SK-N-SH (cell line): Measurements from ENCODE around the gene ATL2. TPM values are rescaled to one million over a fixed set of nuclear protein-coding genes. Genes with fewer than 3 reads are reported as not detected.

ENCODE experiments used
- CTCF ChIA-PET: fragments of 300-600, 350-600 bp; formaldehyde crosslinking; extraction: SDS; loops from one replicate; lab custom pipeline; 2021; lab: Yijun Ruan, JAX
- POLR2A ChIA-PET: fragments of 350-600 bp; sonication (Branson Sonifier 250); formaldehyde crosslinking; extraction: SDS; loops from one replicate; lab custom pipeline; 2020; ENCODE audit warnings: antibody characterized with exemption, inconsistent platforms; lab: Yijun Ruan, JAX
- DNase-seq: peaks from one replicate; pipeline ENCODE4 v3.0.0; 2012
- H2AFZ ChIP-seq: fragments of 200-600 bp; sonication (generic); 2 replicates; pipeline ENCODE4 v1.8.1; 2016; ENCODE audit warnings: antibody characterized with exemption, mild to moderate bottlenecking, low read depth
- H3F3A ChIP-seq: fragments of 200-600 bp; sonication (generic); replicated peaks from 2 replicates; pipeline ENCODE3; 2016; ENCODE audit warnings: antibody characterized with exemption, mild to moderate bottlenecking; ENCODE audit not compliant: insufficient read depth
- H3K27ac ChIP-seq, 2 experiments: fragments of 200-500 bp in 1 of 2; fragments of 200-600 bp in 1 of 2; sonication (Bioruptor generic) in 1 of 2; sonication (generic), shearing (Covaris generic) in 1 of 2; 2 replicates each; pipeline versions ENCODE4 v1.5.1 to v1.6.1; 2014 to 2016; ENCODE audit warnings: low read depth in 2 of 2, inconsistent platforms in 1 of 2, low read length in 1 of 2, mild to moderate bottlenecking in 1 of 2, mixed read lengths in 1 of 2
- H3K27me3 ChIP-seq: fragments of 200-600 bp; sonication (generic), shearing (Covaris generic); 2 replicates; pipeline ENCODE4 v1.6.1; 2016; ENCODE audit warnings: mixed run types; ENCODE audit not compliant: insufficient read depth
- H3K36me3 ChIP-seq, 2 experiments: fragments of 200-500 bp in 1 of 2; fragments of 200-600 bp in 1 of 2; sonication (Bioruptor generic) in 1 of 2; sonication (generic) in 1 of 2; replicated peaks in 1 of 2; 2 replicates each; pipeline versions ENCODE3 to v1.5.1; 2014 to 2016; ENCODE audit warnings: low read length in 1 of 2, mild to moderate bottlenecking in 1 of 2; ENCODE audit not compliant: insufficient read depth in 2 of 2, control insufficient read depth in 1 of 2
- H3K4me1 ChIP-seq, 2 experiments: fragments of 200-500 bp in 1 of 2; fragments of 200-600 bp in 1 of 2; sonication (Bioruptor generic) in 1 of 2; sonication (generic), shearing (Covaris generic) in 1 of 2; 2 replicates each; pipeline versions ENCODE4 v1.5.1 to v1.6.1; 2014 to 2016; ENCODE audit warnings: low read depth in 1 of 2, low read length in 1 of 2, mixed run types in 1 of 2; ENCODE audit not compliant: insufficient read depth in 2 of 2, control insufficient read depth in 1 of 2
- H3K4me2 ChIP-seq: fragments of 200-600 bp; sonication (generic), shearing (Covaris generic); 2 replicates; pipeline ENCODE4 v1.6.1; 2017; ENCODE audit warnings: mixed run types
- H3K4me3 ChIP-seq, 2 experiments: fragments of 200-500 bp in 1 of 2; fragments of 200-600 bp in 1 of 2; sonication (Bioruptor generic) in 1 of 2; sonication (generic), shearing (Covaris generic) in 1 of 2; 2 replicates each; pipeline versions ENCODE4 v1.5.1 to v1.8.1; 2014 to 2016; ENCODE audit warnings: low read depth in 2 of 2, inconsistent platforms in 1 of 2, low read length in 1 of 2, mild to moderate bottlenecking in 1 of 2, mixed read lengths in 1 of 2, moderate library complexity in 1 of 2
- H3K79me2 ChIP-seq: fragments of 200-600 bp; sonication (generic); 2 replicates; pipeline ENCODE4 v1.8.1; 2017; ENCODE audit warnings: mild to moderate bottlenecking; ENCODE audit not compliant: insufficient read depth
- H3K9ac ChIP-seq: fragments of 200-600 bp; sonication (generic); 2 replicates; pipeline ENCODE4 v1.6.1; 2017; ENCODE audit warnings: mixed run types
- H3K9me2 ChIP-seq: fragments of 200-600 bp; sonication (generic); 2 replicates; pipeline ENCODE4 v1.6.1; 2017; ENCODE audit warnings: mixed run types
- H3K9me3 ChIP-seq: fragments of 200-600 bp; sonication (generic); 2 replicates; pipeline ENCODE4 v1.6.1; 2017; ENCODE audit warnings: mixed run types, mild to moderate bottlenecking, moderate library complexity
- H4K20me1 ChIP-seq: fragments of 200-600 bp; sonication (generic); 2 replicates; pipeline ENCODE4 v1.6.1; 2017; ENCODE audit warnings: mild to moderate bottlenecking, mixed run types; ENCODE audit not compliant: insufficient read depth
- CHD2 ChIP-seq: fragments of 150-350 bp; IDR thresholded peaks from 2 replicates; pipeline ENCODE4 v1.6.1; 2018; ENCODE audit warnings: low read length; ENCODE audit not compliant: partially characterized antibody
- ELF1 ChIP-seq: IDR thresholded peaks from 2 replicates; pipeline ENCODE4 v1.4.0; 2012
- EZH2phosphoT487 ChIP-seq: fragments of 200-600 bp; sonication (generic); IDR thresholded peaks from 2 replicates; pipeline ENCODE4 v1.6.1; 2017; ENCODE audit warnings: low read depth, mixed run types, mild to moderate bottlenecking, antibody characterized with exemption, moderate library complexity, borderline replicate concordance
- FOSL2 ChIP-seq: IDR thresholded peaks from 2 replicates; pipeline ENCODE4 v1.4.0; 2012; ENCODE audit warnings: low read depth, mild to moderate bottlenecking, moderate library complexity, borderline replicate concordance
- FOXM1 ChIP-seq: IDR thresholded peaks from 2 replicates; pipeline ENCODE4 v1.4.0; 2012; ENCODE audit warnings: low read depth, mild to moderate bottlenecking
- GABPA ChIP-seq: IDR thresholded peaks from 2 replicates; pipeline ENCODE4 v1.4.0; 2012; ENCODE audit warnings: low read depth, mild to moderate bottlenecking
- GATA2 ChIP-seq: sonication (generic); formaldehyde crosslinking; IDR thresholded peaks from 2 replicates; pipeline ENCODE4 v1.5.0; 2020; ENCODE audit warnings: mild to moderate bottlenecking, missing genetic modification reagents
- JUND ChIP-seq: IDR thresholded peaks from 2 replicates; pipeline ENCODE4 v1.4.0; 2012
- MXI1 ChIP-seq: IDR thresholded peaks from 2 replicates; pipeline ENCODE4 v1.6.1; 2012; ENCODE audit warnings: mild to moderate bottlenecking, low read depth, low read length, improper control_type of control experiment
- NFIC ChIP-seq: IDR thresholded peaks from 2 replicates; pipeline ENCODE4 v1.4.0; 2012; ENCODE audit warnings: borderline replicate concordance
- REST ChIP-seq: IDR thresholded peaks from 2 replicates; pipeline ENCODE4 v1.6.1; 2012; ENCODE audit warnings: mild to moderate bottlenecking, low read depth, low read length, moderate library complexity
- RXRA ChIP-seq: IDR thresholded peaks from 2 replicates; pipeline ENCODE4 v1.4.0; 2012; ENCODE audit warnings: low read depth, mild to moderate bottlenecking, borderline replicate concordance
- SIN3A ChIP-seq: IDR thresholded peaks from 2 replicates; pipeline ENCODE4 v1.6.1; 2012; ENCODE audit warnings: low read depth, mild to moderate bottlenecking, low read length, moderate library complexity, borderline replicate concordance
- TAF1 ChIP-seq: IDR thresholded peaks from 2 replicates; pipeline ENCODE4 v1.6.1; 2012; ENCODE audit warnings: low read depth, mild to moderate bottlenecking, low read length, moderate library complexity, borderline replicate concordance
- TCF12 ChIP-seq: IDR thresholded peaks from 2 replicates; pipeline ENCODE4 v1.4.0; 2012
- TEAD4 ChIP-seq: IDR thresholded peaks from 2 replicates; pipeline ENCODE4 v1.4.0; 2012; ENCODE audit warnings: mild to moderate bottlenecking, borderline replicate concordance; ENCODE audit not compliant: insufficient read depth
- YY1 ChIP-seq: IDR thresholded peaks from 2 replicates; pipeline ENCODE4 v1.4.0; 2012; ENCODE audit warnings: low read depth, mild to moderate bottlenecking
- WGBS: methylation state at CpG from one replicate; pipeline ENCODE4 v1.1.6; 2017; ENCODE audit warnings: low lambda C conversion rate; 5-methylcytosine and 5-hydroxymethylcytosine counted together
- polyA plus RNA-seq, 3 experiments: library from polyadenylated mRNA; depleted of rRNA; stranded (reverse); fragments of >200 nt; gene quantifications; 2 replicates each; pipeline ENCODE4 v1.2.3, GENCODE V29; 2012
- TF ChIP-seq, protein P1 (sequence below): fragments of 150-350 bp; IDR thresholded peaks from 2 replicates; pipeline ENCODE4 v1.6.1; 2017; ENCODE audit warnings: antibody characterized with exemption, low read length, low read depth, borderline replicate concordance
- TF ChIP-seq, protein P2 (sequence below): IDR thresholded peaks from 2 replicates; pipeline ENCODE4 v1.4.0; 2012; ENCODE audit warnings: low read depth, borderline replicate concordance
- TF ChIP-seq, protein P3 (sequence below): IDR thresholded peaks from 2 replicates; pipeline ENCODE4 v1.4.0; 2012; ENCODE audit warnings: low read depth, borderline replicate concordance

The ATL2 gene
- polyA plus RNA-seq, 1 of the 3 experiments (the other 2 are of a cell fraction), result 55.8 TPM

DNA sequence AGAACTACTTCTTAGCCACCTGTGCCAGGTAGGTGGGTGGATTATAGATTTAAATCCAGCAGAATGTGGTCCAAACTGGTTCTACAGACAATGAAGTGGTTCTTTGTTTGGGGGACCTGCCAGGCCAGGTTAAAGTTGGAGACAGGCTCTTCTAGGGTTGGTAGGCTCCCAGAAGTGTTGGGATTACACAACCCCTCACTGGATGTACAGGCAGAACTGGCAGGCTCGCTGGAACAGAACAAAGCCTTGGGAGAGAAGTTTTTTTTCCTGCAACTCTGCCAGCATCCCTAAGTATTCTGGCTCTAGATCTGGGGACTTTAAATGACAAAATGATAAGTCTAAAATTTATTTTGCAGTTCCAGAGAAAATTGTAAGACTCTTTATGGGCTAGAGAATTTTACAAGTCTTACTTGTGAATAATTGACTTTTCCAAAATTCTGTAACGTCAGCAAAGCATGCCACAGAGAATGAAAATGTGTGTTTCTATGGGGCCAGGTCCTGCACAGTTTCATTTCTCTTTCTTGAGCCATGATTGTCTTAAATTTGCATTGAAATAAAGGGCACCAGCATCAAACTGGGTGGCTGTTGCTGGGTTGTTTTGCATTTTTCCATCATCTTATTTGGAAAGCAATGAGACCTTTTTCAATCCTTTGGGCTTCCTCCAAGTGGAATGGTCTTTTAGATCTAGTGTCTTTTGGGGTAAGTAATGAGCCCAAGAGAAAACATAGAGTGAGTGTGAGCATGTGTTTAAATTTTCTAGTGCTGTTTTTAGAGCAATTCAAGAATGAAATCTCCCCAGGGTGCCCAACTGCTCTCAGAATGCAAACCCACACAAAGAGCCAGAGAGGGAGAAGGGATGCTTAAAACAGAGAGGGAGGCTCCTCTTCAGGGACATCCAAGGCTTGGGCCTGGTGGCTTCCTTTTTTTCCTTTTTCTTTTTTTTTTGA, 32.4 kb upstream of the ATL2 start:
- Histone ChIP-seq H3K4me2 (no peak overlapping the region), H3K27me3 (no peaks in the 10 kb centered on the region), H3K79me2 (no peaks in the 10 kb centered on the region), H3K4me1 (no peaks in the 10 kb centered on the region), H3K9me2 (no peaks in the 10 kb centered on the region), H3K9ac (no peak overlapping the region), H3K4me3 (no peak overlapping the region), H4K20me1 (no peaks in the 10 kb centered on the region), H3K9me3 (peaks cover 6% of the 10 kb centered on the region; the same call in 1 of the 2 replicates), H3K36me3 (no peaks in the 10 kb centered on the region), H3K27ac (no peak overlapping the region), H3F3A (no peaks in the 10 kb centered on the region), H2AFZ (0 out of 2 replicates have a peak overlapping the region, but pooled peaks have one; percentile 4)
- no peak for DNase-seq
- no peak for TF ChIP-seq MXI1
- TF ChIP-seq YY1, result no peak
- TF ChIP-seq SIN3A, result no peak
- no peak for TF ChIP-seq JUND
- no peak for TF ChIP-seq TCF12
- TF ChIP-seq CHD2, result no peak
- no peak for TF ChIP-seq TEAD4
- TF ChIP-seq GABPA, result no peak
- TF ChIP-seq FOXM1, result no peak
- TF ChIP-seq GATA2 (CRISPR knock-in tag), result no peak
- TF ChIP-seq REST, result no peak
- no peak for TF ChIP-seq ELF1
- TF ChIP-seq, protein P1, sequence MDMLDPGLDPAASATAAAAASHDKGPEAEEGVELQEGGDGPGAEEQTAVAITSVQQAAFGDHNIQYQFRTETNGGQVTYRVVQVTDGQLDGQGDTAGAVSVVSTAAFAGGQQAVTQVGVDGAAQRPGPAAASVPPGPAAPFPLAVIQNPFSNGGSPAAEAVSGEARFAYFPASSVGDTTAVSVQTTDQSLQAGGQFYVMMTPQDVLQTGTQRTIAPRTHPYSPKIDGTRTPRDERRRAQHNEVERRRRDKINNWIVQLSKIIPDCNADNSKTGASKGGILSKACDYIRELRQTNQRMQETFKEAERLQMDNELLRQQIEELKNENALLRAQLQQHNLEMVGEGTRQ, result no peak
- TF ChIP-seq RXRA, result no peak
- TF ChIP-seq FOSL2, result no peak
- no peak for TF ChIP-seq EZH2phosphoT487
- TF ChIP-seq TAF1, result no peak
- TF ChIP-seq, protein P2, sequence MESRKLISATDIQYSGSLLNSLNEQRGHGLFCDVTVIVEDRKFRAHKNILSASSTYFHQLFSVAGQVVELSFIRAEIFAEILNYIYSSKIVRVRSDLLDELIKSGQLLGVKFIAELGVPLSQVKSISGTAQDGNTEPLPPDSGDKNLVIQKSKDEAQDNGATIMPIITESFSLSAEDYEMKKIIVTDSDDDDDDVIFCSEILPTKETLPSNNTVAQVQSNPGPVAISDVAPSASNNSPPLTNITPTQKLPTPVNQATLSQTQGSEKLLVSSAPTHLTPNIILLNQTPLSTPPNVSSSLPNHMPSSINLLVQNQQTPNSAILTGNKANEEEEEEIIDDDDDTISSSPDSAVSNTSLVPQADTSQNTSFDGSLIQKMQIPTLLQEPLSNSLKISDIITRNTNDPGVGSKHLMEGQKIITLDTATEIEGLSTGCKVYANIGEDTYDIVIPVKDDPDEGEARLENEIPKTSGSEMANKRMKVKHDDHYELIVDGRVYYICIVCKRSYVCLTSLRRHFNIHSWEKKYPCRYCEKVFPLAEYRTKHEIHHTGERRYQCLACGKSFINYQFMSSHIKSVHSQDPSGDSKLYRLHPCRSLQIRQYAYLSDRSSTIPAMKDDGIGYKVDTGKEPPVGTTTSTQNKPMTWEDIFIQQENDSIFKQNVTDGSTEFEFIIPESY, result no peak
- TF ChIP-seq NFIC, result no peak
- TF ChIP-seq, protein P3, sequence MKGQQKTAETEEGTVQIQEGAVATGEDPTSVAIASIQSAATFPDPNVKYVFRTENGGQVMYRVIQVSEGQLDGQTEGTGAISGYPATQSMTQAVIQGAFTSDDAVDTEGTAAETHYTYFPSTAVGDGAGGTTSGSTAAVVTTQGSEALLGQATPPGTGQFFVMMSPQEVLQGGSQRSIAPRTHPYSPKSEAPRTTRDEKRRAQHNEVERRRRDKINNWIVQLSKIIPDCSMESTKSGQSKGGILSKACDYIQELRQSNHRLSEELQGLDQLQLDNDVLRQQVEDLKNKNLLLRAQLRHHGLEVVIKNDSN, result no peak
- 32% methylated on average over 2 of the region's 2 CpGs for WGBS
- ChIA-PET POLR2A (no interaction called here), CTCF (no interaction called here)
